ENCODE data around the gene MOK. TPM values are rescaled to one million over a fixed set of nuclear protein-coding genes. Genes with fewer than 3 reads are reported as not detected.

MOK gene
- total RNA-seq, 1 donor from 2014 or later = 15.8 TPM

- ATAC-seq (no peak), DNase-seq (no peak)
- Histone ChIP-seq H3K36me3 (no peaks in the 10 kb centered on the region), H3K27ac (no peak overlapping the region), H3K9me3 (no peaks in the 10 kb centered on the region), H3K4me1 (no peaks in the 10 kb centered on the region), H3K4me3 (no peak overlapping the region), H3K27me3 (ENCODE audit: low read depth) (no peaks in the 10 kb centered on the region)
- no peak for TF ChIP-seq CTCF (IDR thresholded peaks at IDR 0.05)
- intact Hi-C loops (cut with DNase I) = no loop called here
These were observed 11.2 kb downstream of the MOK start for GRCh38 chr14:102293781-102294180.

- intact Hi-C loops (cut with DNase I) = no loop called here
- no peak for ATAC-seq
- no peak for TF ChIP-seq CTCF (IDR thresholded peaks at IDR 0.05)
- Histone ChIP-seq H3K27ac (no peak overlapping the region), H3K4me1 (no peaks in the 10 kb centered on the region), H3K36me3 (no peaks in the 10 kb centered on the region), H3K4me3 (no peak overlapping the region), H3K9me3 (no peaks in the 10 kb centered on the region), H3K27me3 (ENCODE audit: low read depth) (no peaks in the 10 kb centered on the region)
- DNase-seq = no peak
These were observed 12.5 kb downstream of the MOK start for GRCh38 chr14:102292441-102292840.

GRCh38 chr14:102288139-102288538 lies 16.8 kb downstream of the MOK start:
- H3K27ac ChIP-seq = no peak overlapping the region
- DNase-seq = no peak
- H3K27me3 ChIP-seq (ENCODE audit: low read depth) = no peaks in the 10 kb centered on the region
- H3K36me3 ChIP-seq = no peaks in the 10 kb centered on the region
- intact Hi-C loops (cut with DNase I) = no loop called here
- TF ChIP-seq CTCF (IDR thresholded peaks at IDR 0.05) = no peak
- H3K9me3 ChIP-seq = no peaks in the 10 kb centered on the region
- no peak for ATAC-seq
- no peak overlapping the region for H3K4me3 ChIP-seq
- no peaks in the 10 kb centered on the region for H3K4me1 ChIP-seq

GRCh38 chr14:102285106-102285505 lies 19.9 kb downstream of the MOK start:
- DNase-seq = no peak
- no peak for ATAC-seq

GRCh38 chr14:102283631-102284129 lies 21.3 kb downstream of the MOK start:
- Histone ChIP-seq H3K9me3 (no peaks in the 10 kb centered on the region), H3K27me3 (ENCODE audit: low read depth) (no peaks in the 10 kb centered on the region), H3K36me3 (peaks cover 8% of the 10 kb centered on the region), H3K27ac (no peak overlapping the region), H3K4me3 (no peak overlapping the region), H3K4me1 (no peaks in the 10 kb centered on the region)
- DNase-seq (no peak), ATAC-seq (no peak)
- intact Hi-C loops (cut with DNase I) = no loop called here
- TF ChIP-seq CTCF (IDR thresholded peaks at IDR 0.05) = no peak

More at GRCh38 chr14:102285106-102285505, 19.9 kb downstream of the MOK start:
- Histone ChIP-seq H3K36me3 (peaks cover 8% of the 10 kb centered on the region), H3K4me3 (no peak overlapping the region), H3K9me3 (no peaks in the 10 kb centered on the region), H3K27ac (no peak overlapping the region), H3K27me3 (ENCODE audit: low read depth) (no peaks in the 10 kb centered on the region), H3K4me1 (no peaks in the 10 kb centered on the region)
- intact Hi-C loops (cut with DNase I) = no loop called here
- no peak for TF ChIP-seq CTCF (IDR thresholded peaks at IDR 0.05)
